ENCODE measurements around the gene SPTBN1. TPM values are rescaled to one million over a fixed set of nuclear protein-coding genes. Genes with fewer than 3 reads are reported as not detected.
A peak's percentile ranks its signal among the peaks of the same experiment; 100 is the strongest.

The SPTBN1 gene
- total RNA-seq, 1 donor from 2014 or later: 224 TPM

- no peak for DNase-seq (ENCODE audit: low read depth)
- TF ChIP-seq, protein P1, sequence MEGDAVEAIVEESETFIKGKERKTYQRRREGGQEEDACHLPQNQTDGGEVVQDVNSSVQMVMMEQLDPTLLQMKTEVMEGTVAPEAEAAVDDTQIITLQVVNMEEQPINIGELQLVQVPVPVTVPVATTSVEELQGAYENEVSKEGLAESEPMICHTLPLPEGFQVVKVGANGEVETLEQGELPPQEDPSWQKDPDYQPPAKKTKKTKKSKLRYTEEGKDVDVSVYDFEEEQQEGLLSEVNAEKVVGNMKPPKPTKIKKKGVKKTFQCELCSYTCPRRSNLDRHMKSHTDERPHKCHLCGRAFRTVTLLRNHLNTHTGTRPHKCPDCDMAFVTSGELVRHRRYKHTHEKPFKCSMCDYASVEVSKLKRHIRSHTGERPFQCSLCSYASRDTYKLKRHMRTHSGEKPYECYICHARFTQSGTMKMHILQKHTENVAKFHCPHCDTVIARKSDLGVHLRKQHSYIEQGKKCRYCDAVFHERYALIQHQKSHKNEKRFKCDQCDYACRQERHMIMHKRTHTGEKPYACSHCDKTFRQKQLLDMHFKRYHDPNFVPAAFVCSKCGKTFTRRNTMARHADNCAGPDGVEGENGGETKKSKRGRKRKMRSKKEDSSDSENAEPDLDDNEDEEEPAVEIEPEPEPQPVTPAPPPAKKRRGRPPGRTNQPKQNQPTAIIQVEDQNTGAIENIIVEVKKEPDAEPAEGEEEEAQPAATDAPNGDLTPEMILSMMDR (conservative IDR thresholded peaks at IDR 0.05; ENCODE audit: low read depth, low read length): no peak
- no peak overlapping the region for H3K4me3 ChIP-seq (ENCODE audit: low read depth, low read length)
Measured at GRCh38 chr2:54590216-54591120, 134.3 kb downstream of the SPTBN1 start.

DNA sequence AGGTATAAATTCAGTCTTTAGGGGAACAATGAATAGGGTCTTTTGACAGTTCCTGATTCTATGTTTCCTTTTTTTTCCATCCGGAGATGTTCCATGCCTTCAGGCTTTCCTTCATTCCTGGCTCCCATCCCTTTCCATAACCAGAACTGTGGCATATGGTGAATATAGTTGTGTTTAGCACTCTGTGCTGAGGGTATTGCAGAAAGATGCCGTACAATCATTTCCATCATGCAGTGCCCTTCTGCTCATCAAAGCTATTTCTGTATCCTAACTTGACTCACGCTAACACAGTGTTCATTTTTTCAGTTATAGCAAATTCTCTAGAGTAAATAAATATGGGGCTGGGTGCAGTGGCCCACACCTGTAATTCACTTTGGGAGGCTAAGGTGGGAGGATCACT, 135.4 kb downstream of the SPTBN1 start:
- TF ChIP-seq, protein P1 (conservative IDR thresholded peaks at IDR 0.05; ENCODE audit: low read depth, low read length): no peak
- H3K4me3 ChIP-seq (ENCODE audit: low read depth, low read length): no peak overlapping the region
- no peak for DNase-seq (ENCODE audit: low read depth)

DNA sequence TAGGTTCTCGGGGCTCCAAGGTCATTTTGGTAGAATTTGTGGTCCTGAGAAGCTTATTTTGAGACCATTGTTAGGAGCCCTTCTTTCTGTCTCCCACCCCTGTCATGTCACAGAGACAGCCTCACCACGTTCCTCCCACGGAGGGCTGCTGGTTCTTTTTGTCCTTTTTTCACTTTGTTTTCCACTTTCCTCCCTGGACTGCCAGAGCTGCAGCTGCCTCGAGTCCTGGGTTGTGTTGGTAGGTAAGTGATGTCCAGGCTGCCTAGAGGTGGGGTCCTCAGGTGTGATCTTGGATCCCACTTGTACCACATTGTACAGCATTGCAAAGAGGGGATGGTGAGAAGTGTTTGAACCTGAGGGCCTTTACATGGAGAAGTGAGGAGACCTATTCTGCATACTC, 137.1 kb downstream of the SPTBN1 start:
- TF ChIP-seq, protein P1 (conservative IDR thresholded peaks at IDR 0.05; ENCODE audit: low read depth, low read length): no peak
- H3K4me3 ChIP-seq (ENCODE audit: low read depth, low read length): no peak overlapping the region
- no peak for DNase-seq (ENCODE audit: low read depth)

- DNase-seq (ENCODE audit: low read depth): no peak
- H3K4me3 ChIP-seq (ENCODE audit: low read depth, low read length): no peak overlapping the region
- TF ChIP-seq, protein P1 (conservative IDR thresholded peaks at IDR 0.05; ENCODE audit: low read depth, low read length): no peak
Measured at GRCh38 chr2:54594048-54594447, 137.9 kb downstream of the SPTBN1 start.

DNA sequence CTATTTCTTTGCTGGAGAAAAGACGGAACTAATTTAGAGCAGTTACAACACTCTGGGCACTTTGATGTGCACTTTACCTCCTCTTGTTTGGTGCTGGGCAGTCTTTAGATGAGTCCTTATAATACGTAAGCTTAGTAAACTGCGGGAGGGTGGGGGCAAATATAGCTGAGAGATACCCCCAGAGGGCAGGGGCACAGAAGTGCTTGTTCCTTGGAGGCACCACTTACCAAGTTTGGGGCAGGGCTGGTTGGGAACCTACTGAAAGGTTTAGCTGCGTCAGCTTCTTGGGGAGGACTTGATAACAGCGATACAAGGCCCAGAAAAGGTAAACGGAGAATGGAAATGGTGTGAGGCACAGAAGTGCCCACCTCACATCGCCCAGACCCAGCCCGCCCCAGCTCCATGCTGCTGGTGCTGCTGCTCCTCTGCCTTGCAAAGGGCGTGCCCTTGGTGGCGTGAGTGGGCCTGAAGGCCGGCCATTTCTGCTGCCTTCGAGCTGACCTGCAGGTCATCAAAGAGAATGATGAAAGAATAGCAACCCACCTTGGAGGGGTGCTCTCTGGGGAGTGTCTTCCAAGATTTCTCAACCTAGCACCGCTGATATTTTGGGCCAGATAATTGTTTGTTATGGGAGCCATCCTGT, 139.2 kb downstream of the SPTBN1 start:
- H3K4me3 ChIP-seq (ENCODE audit: low read depth, low read length): no peak overlapping the region
- TF ChIP-seq, protein P1 (conservative IDR thresholded peaks at IDR 0.05; ENCODE audit: low read depth, low read length): no peak
- DNase-seq (ENCODE audit: low read depth): no peak

GRCh38 chr2:54595999-54596902, 140.1 kb downstream of the SPTBN1 start:
- TF ChIP-seq, protein P1 (conservative IDR thresholded peaks at IDR 0.05; ENCODE audit: low read depth, low read length): peak; percentile 17
- no peak for DNase-seq (ENCODE audit: low read depth)
- no peak overlapping the region for H3K4me3 ChIP-seq (ENCODE audit: low read depth, low read length)

Data from epithelial cell of proximal tubule (primary cell).